Osteocyte (in vitro differentiated cells): ENCODE measurements around the gene CHRND. TPM values are rescaled to one million over a fixed set of nuclear protein-coding genes. Genes with fewer than 3 reads are reported as not detected.

ENCODE experiments used
- DNase-seq: peaks from one replicate; pipeline ENCODE4 v3.0.0; 2021; ENCODE audit warnings: mixed read lengths; ENCODE audit not compliant: unreplicated experiment; ENCODE audit errors: extremely low spot score
- H3K27ac Mint-ChIP-seq: one replicate; pipeline ENCODE4 v1.8.0; 2021; ENCODE audit warnings: mild to moderate bottlenecking, mixed read lengths; ENCODE audit not compliant: unreplicated experiment
- H3K27me3 Mint-ChIP-seq: one replicate; pipeline ENCODE4 v1.8.0; 2021; ENCODE audit warnings: mixed read lengths; ENCODE audit not compliant: unreplicated experiment
- H3K36me3 Mint-ChIP-seq: one replicate; pipeline ENCODE4 v1.8.0; 2021; ENCODE audit warnings: mixed read lengths; ENCODE audit not compliant: unreplicated experiment
- H3K4me1 Mint-ChIP-seq: one replicate; pipeline ENCODE4 v1.8.0; 2021; ENCODE audit warnings: mixed read lengths; ENCODE audit not compliant: unreplicated experiment
- H3K4me3 Mint-ChIP-seq: one replicate; pipeline ENCODE4 v1.8.0; 2021; ENCODE audit warnings: mild to moderate bottlenecking, moderate library complexity, mixed read lengths; ENCODE audit not compliant: unreplicated experiment
- H3K9me3 Mint-ChIP-seq: one replicate; pipeline ENCODE4 v1.8.0; 2021; ENCODE audit warnings: mixed read lengths; ENCODE audit not compliant: unreplicated experiment
- total RNA-seq: library from RNA; stranded (reverse); gene quantifications from 2 replicates; pipeline ENCODE4 v1.2.1, GENCODE V29; 2021
- TF ChIP-seq, protein P1 (sequence below): fragments of 200-600 bp; sonication (generic); IDR thresholded peaks from 2 replicates; pipeline ENCODE4 v1.5.0; 2021; ENCODE audit warnings: antibody characterized with exemption, mild to moderate bottlenecking, moderate library complexity

CHRND gene
- total RNA-seq, 1 donor from 2014 or later = not detected

DNA sequence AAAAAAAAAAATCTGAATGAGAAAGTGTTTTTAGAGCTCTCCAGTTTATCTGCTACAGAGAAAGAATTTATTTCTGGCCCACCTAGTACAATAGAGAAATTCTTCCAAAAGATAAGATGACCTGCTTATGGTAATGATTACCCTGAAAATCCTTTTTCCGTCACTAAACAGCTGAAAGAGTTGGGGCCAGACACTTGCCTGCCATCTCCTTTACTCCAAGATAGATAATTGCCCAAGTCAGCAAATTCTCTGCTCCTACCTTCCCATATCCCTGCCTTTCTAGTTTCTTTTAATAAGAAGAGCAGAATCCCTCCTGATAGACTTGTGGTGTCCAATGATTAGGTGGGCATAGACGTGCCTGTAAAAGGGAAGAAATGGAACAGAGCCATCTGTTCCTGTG lies 52.7 kb downstream of the CHRND start:
- Mint-ChIP-seq H3K4me3 (no peak overlapping the region), H3K9me3 (no peaks in the 10 kb centered on the region), H3K27ac (no peak overlapping the region), H3K36me3 (peaks cover 33% of the 10 kb centered on the region), H3K27me3 (no peaks in the 10 kb centered on the region), H3K4me1 (peaks cover 16% of the 10 kb centered on the region)
- TF ChIP-seq, protein P1, sequence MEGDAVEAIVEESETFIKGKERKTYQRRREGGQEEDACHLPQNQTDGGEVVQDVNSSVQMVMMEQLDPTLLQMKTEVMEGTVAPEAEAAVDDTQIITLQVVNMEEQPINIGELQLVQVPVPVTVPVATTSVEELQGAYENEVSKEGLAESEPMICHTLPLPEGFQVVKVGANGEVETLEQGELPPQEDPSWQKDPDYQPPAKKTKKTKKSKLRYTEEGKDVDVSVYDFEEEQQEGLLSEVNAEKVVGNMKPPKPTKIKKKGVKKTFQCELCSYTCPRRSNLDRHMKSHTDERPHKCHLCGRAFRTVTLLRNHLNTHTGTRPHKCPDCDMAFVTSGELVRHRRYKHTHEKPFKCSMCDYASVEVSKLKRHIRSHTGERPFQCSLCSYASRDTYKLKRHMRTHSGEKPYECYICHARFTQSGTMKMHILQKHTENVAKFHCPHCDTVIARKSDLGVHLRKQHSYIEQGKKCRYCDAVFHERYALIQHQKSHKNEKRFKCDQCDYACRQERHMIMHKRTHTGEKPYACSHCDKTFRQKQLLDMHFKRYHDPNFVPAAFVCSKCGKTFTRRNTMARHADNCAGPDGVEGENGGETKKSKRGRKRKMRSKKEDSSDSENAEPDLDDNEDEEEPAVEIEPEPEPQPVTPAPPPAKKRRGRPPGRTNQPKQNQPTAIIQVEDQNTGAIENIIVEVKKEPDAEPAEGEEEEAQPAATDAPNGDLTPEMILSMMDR = no peak
- no peak for DNase-seq

DNA sequence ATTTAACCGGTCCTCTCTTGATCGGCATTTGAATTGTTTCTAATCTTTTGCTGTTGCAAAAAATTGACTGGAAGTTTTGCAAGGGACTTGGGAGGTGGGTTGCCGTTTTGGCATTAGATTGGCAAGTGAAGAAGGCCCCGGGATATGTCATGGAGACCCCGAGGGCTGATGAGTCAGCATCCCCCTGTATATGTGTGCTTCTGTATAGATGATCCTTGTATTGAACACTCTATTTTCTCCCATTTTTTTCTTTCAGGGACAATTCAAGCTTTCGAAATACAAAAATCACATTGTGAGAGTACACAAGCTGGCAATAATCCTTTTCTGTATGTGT lies 54.7 kb downstream of the CHRND start:
- no peak for DNase-seq
- Mint-ChIP-seq H3K9me3 (peaks cover 5% of the 10 kb centered on the region), H3K27ac (no peak overlapping the region), H3K4me1 (peaks cover 11% of the 10 kb centered on the region), H3K36me3 (peaks cover 35% of the 10 kb centered on the region), H3K27me3 (no peaks in the 10 kb centered on the region), H3K4me3 (no peak overlapping the region)
- TF ChIP-seq, protein P1 = no peak

DNA sequence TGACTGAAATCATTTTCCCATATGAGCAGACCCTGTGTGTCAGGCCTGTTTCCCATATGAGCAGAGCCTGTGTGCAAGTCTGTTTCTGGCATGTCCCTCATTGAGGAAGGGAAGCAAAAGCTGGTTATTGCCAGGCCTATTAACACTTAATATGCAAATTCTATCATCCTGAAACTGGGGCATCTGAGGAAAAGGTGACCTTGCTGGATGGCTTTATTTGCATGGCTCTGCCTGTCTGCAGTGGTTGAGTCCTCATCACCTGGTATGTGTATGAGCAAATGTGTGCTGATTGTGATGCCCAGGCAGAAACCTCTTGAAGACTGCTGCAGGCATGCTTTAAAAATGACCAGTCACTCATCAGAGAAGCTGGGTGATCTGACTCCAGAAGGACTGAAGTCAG lies 55.8 kb downstream of the CHRND start:
- H3K27ac Mint-ChIP-seq = no peak overlapping the region
- peaks cover 5% of the 10 kb centered on the region for H3K9me3 Mint-ChIP-seq
- peaks cover 5% of the 10 kb centered on the region for H3K4me1 Mint-ChIP-seq
- peaks cover 35% of the 10 kb centered on the region for H3K36me3 Mint-ChIP-seq
- no peaks in the 10 kb centered on the region for H3K27me3 Mint-ChIP-seq
- no peak overlapping the region for H3K4me3 Mint-ChIP-seq
- TF ChIP-seq, protein P1 = no peak
- no peak for DNase-seq

DNA sequence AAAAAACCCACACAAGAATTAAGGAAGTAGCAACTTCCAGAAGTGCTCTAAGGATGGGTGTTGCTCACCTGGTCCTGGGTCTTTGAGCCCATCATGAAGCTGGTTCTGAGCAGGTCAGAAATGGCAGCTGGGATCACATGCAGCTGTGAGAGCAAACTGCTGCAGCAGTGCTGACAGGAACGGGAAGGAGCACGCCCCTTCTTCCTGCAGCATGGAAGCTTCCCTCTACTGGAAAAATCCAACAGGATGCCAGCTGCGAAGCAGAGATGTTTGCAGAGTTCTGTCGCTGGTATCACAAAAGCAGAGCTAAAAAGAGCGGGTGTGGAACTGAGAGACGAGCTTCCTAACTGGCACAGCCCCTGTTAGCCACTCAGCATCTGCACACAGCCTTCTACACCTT lies 58.3 kb downstream of the CHRND start:
- DNase-seq = no peak
- H3K9me3 Mint-ChIP-seq = peaks cover 5% of the 10 kb centered on the region
- no peaks in the 10 kb centered on the region for H3K27me3 Mint-ChIP-seq
- peaks cover 31% of the 10 kb centered on the region for H3K36me3 Mint-ChIP-seq
- no peak overlapping the region for H3K27ac Mint-ChIP-seq
- H3K4me1 Mint-ChIP-seq = no peaks in the 10 kb centered on the region
- TF ChIP-seq, protein P1 = no peak
- H3K4me3 Mint-ChIP-seq = no peak overlapping the region

Other genes starting within 250 kb of the CHRND start
- gene ALPP, start 147.4 kb upstream of the CHRND start, total RNA-seq = not detected in 2 replicates
- not detected in 2 replicates for gene ALPG, start 119.3 kb upstream of the CHRND start, total RNA-seq
- gene ALPI, start 70.0 kb upstream of the CHRND start, total RNA-seq = not detected in 2 replicates
- 0.13 and 0.60 TPM in 2 replicates for gene ECEL1, start 38.3 kb upstream of the CHRND start, total RNA-seq
- not detected in 2 replicates for gene PRSS56, start 5.8 kb upstream of the CHRND start, total RNA-seq
- gene CHRNG, start 13.5 kb downstream of the CHRND start, total RNA-seq = not detected in 2 replicates
- 6.7 and 8.2 TPM in 2 replicates for gene TIGD1, start 24.4 kb downstream of the CHRND start, total RNA-seq
- gene EIF4E2, start 24.5 kb downstream of the CHRND start, total RNA-seq = 88.4 and 90.5 TPM in 2 replicates
- 106 and 114 TPM in 2 replicates for gene EFHD1, start 107.4 kb downstream of the CHRND start, total RNA-seq
- gene GIGYF2, start 171.2 kb downstream of the CHRND start, total RNA-seq = 63.4 and 66.0 TPM in 2 replicates